Left cardiac atrium (tissue), 4 donors: Measurements from ENCODE around the gene MFSD11. TPM values are rescaled to one million over a fixed set of nuclear protein-coding genes. Genes with fewer than 3 reads are reported as not detected.
"Not testable (repeated sequence)": the region's sequence is repeated elsewhere in the genome, so short reads cannot be mapped to it uniquely, and the experiment has no call there.

Experiments
- ATAC-seq, 2 donors: fragments of 200-7000 bp; cut with Tn5 transposase; one replicate each; pipeline ENCODE4 v1.9.1; 2020; ENCODE audit warnings: mild to moderate bottlenecking in 2 of 2, moderate library complexity in 2 of 2
- DNase-seq: peaks from one replicate; pipeline ENCODE4 v3.0.0-alpha.2; 2020
- intact Hi-C, 2 donors: fragments of 100-400 bp; cut with DNase I; formaldehyde crosslinking; loops; one replicate each; pipeline versions ENCODE4 v1.14.1 to v1.15.1; 2022 to 2023
- total RNA-seq, 2 donors: library from RNA; stranded (reverse); fragmentation: NEBNext Ultra II Directional; extraction: Animal tissue kit (Norgen Biotek cat#: 25700); gene quantifications; one replicate each; pipeline ENCODE4 v1.2.1, GENCODE V29; 2021
- donor health status: DM: no; HTN: yes; CAD: no.
- donor health status: DM: no; HTN: yes; CAD: no; lungs with severe emphysema.
- donor health status: DM: yes; HTN: yes; CAD: no.
- donor health status: Dilated cardiomyopathy.

The MFSD11 gene
- total RNA-seq, 2 donors from 2014 or later = 23.0 to 28.0 TPM

DNA sequence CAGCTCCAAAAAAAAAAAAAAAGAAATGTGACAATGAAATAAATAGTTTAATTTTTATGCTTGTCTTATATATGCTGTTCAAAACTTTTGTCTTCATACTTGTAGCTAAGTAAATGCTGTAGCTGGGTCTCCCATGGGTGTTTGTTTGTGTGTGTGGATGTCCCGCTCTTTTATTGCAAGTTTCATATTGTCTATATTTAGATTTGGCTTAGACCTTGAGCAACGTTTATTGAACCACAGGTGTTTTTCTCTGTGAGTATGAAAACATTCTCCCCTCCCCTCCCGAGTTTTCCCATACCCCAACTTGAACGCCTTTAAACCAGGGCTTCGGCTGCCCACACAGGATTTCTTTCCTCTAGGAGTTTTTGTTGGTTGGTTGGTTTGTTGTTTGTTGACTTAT lies 45.2 kb downstream of the MFSD11 start:
- intact Hi-C loops = no loop called here
- DNase-seq (no peak), ATAC-seq (no peak)

- intact Hi-C loops = no loop called here
- no peak for DNase-seq
- no peak for ATAC-seq
Measured at GRCh38 chr17:76784926-76785325, 47.0 kb downstream of the MFSD11 start.

DNA sequence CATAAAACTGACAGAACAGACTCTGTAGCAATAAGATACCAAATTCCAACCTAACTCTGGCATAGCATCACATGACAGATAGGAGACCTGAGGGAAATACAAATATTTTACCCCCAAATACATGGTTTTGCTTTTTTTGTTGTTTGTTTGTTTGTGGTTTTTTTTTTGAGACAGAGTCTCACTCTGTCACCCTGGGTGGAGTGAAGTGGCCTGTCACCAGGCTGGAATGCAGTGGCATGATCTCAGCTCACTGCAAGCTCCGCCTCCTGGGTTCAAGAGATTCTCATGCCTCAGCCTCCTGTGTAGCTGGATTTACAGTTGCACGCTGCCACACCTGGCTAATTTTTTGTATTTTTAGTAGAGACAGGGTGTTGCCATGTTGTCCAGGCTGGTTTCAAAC lies 49.9 kb downstream of the MFSD11 start:
- DNase-seq, intact Hi-C loops: not testable (repeated sequence)
- ATAC-seq = peak in 1 of 2 donors; percentile 54

GRCh38 chr17:76789235-76789788 lies 51.4 kb downstream of the MFSD11 start:
- ATAC-seq (no peak), DNase-seq (no peak)
- intact Hi-C loops = no loop called here

GRCh38 chr17:76791053-76791980 lies 53.4 kb downstream of the MFSD11 start:
- ATAC-seq = peak in 1 of 2 donors; percentile 78

GRCh38 chr17:76792348-76792747 lies 54.4 kb downstream of the MFSD11 start:
- ATAC-seq (no peak), DNase-seq (no peak)
- intact Hi-C loops = no loop called here

More at GRCh38 chr17:76791053-76791980, 53.4 kb downstream of the MFSD11 start:
- DNase-seq = no peak
- intact Hi-C loops = no loop called here

DNA sequence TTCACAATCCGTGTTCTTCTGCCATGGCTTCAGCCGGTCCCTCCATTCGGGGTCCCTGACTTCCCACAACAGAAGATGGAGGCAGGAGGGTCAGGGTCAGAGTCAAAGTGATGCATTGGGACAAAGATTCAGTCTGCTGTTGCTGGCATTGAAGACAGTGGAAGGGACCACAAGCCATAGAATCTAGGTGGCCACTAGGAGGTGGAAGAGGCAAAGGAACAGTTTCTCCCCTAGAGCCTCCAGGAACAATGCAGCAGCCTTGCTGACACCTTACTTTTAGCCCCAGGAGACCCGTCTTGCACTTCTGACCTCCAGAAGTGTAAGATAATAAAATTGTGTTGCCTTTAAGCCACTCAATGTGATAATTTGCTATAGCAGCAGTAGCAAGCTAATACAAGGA lies 55.9 kb downstream of the MFSD11 start:
- DNase-seq (no peak), ATAC-seq (no peak)
- intact Hi-C loops = no loop called here

GRCh38 chr17:76796081-76796480 lies 58.2 kb downstream of the MFSD11 start:
- no peak for DNase-seq
- no peak for ATAC-seq
- intact Hi-C loops = no loop called here

- intact Hi-C loops = no loop called here
- DNase-seq (no peak), ATAC-seq (no peak)
Measured at GRCh38 chr17:76797241-76797840, 59.4 kb downstream of the MFSD11 start.

GRCh38 chr17:76801706-76802105 lies 63.8 kb downstream of the MFSD11 start:
- ATAC-seq (no peak), DNase-seq (no peak)
- intact Hi-C loops = no loop called here

GRCh38 chr17:76805319-76805718 lies 67.4 kb downstream of the MFSD11 start:
- ATAC-seq (no peak), DNase-seq (no peak)
- intact Hi-C loops = no loop called here

GRCh38 chr17:76806151-76806550 lies 68.2 kb downstream of the MFSD11 start:
- DNase-seq, ATAC-seq, intact Hi-C loops: not testable (repeated sequence)

DNA sequence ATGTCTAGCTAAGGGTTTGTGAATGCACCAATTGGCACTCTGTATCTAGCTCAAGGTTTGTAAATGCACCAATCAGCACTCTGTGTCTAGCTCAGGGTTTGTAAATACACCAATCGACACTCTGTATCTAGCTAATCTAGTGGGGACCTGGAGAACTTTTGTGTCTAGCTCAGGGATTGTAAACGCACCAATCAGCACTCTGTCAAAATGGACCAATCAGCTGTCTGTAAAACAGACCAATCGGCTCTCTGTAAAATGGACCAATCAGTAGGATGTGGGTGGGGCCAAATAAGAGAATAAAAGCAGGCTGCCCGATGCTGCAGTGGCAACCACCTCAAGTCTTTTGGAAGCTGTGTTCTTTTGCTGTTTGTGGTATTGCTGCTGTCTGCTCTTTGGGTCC lies 68.8 kb downstream of the MFSD11 start:
- not testable (repeated sequence) for DNase-seq, ATAC-seq

GRCh38 chr17:76808326-76808725 lies 70.4 kb downstream of the MFSD11 start:
- ATAC-seq = no peak
- intact Hi-C loops = no loop called here
- DNase-seq = no peak

More for the DNA sequence above, 68.8 kb downstream of the MFSD11 start:
- intact Hi-C loops = not testable (repeated sequence)

DNA sequence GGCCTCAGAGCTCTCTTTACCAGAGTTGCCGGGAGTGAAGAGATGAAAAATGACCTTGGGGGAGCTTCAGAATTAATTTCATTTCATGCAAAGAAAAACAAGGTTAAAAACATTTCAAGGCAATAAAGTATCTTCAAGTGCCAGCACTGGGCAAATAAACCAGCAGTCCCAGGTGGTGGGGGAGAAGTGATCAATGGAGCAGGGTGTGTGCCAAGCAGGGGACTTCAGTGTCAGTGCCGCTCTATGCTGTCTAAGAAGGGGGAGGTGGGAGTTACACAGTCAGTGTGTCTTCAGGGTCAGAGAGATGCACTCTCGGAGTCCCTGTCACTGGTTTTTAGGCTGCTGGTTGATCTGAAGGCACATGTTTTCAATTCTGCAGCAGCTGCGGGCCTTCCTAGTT lies 73.0 kb downstream of the MFSD11 start:
- DNase-seq (no peak), ATAC-seq (no peak)
- intact Hi-C loops = no loop called here

- intact Hi-C loops = no loop called here
- no peak for ATAC-seq
- no peak for DNase-seq
Measured at GRCh38 chr17:76811834-76812233, 73.9 kb downstream of the MFSD11 start.

DNA sequence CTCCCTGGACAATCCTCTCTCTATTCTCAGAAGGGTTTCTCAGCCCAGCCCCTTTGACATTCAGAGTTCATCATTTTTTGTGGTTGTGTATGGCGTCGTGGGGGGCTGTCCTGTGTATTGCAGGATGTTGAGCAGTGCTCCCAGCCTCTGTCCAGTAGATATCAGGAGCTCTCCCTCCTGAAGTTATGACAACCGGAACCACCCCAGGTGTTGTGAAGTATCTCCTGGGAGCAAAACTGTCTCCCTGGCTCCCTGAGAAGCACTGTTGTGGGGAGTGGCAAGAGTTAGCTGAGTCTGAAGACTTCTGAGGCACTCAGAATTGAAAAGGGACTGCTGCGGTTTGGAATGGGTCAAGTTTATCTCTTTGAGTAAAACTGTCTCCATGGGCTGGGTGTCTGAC lies 74.3 kb downstream of the MFSD11 start:
- ATAC-seq (peak in 1 of 2 donors; percentile 35), DNase-seq (no peak)
- intact Hi-C loops = no loop called here

DNA sequence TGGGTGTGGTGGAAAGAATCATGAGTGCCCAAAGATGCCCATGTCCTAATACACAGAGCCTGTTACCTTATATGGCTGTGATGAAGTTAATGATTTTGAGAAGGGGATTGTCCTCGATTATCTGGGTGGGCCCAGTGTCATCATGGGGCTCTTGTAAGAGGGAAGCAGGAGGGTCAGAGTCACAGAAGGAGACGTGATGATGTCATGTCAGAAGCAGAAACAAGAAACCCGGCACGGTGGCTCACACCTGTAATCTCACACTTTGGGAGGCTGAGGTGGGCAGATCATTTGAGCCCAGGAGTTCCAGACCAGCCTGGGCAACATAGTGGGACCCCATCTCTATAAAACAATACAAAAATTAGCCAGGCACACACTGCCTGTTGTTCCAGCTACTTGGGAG lies 75.0 kb downstream of the MFSD11 start:
- no peak for ATAC-seq
- intact Hi-C loops = no loop called here
- no peak for DNase-seq

GRCh38 chr17:76815907-76816589 lies 78.1 kb downstream of the MFSD11 start:
- DNase-seq, ATAC-seq, intact Hi-C loops: not testable (repeated sequence)
